GM18502 (cell line): ENCODE data around the gene IFNG.
A peak's percentile ranks its signal among the peaks of the same experiment; 100 is the strongest.

ENCODE experiments used
- ATAC-seq: cut with Tn5 transposase; IDR thresholded peaks from one replicate; pipeline ENCODE4 v1.9.1; 2021; ENCODE audit warnings: mild to moderate bottlenecking; ENCODE audit not compliant: unreplicated experiment, poor library complexity

The IFNG gene

GRCh38 chr12:68119250-68119649, 40.3 kb downstream of the IFNG start:
- ATAC-seq = peak; percentile 81

- ATAC-seq = no peak
These were observed 41.3 kb downstream of the IFNG start for GRCh38 chr12:68118096-68118755.

- ATAC-seq = no peak
These were observed 41.9 kb downstream of the IFNG start for GRCh38 chr12:68117661-68118060.

- no peak for ATAC-seq
These were observed 44.3 kb downstream of the IFNG start for GRCh38 chr12:68115281-68115680.

GRCh38 chr12:68114606-68115005, 44.9 kb downstream of the IFNG start:
- no peak for ATAC-seq

- ATAC-seq = no peak
These were observed 45.9 kb downstream of the IFNG start for GRCh38 chr12:68113644-68114043.

GRCh38 chr12:68111995-68112394, 47.5 kb downstream of the IFNG start:
- ATAC-seq = no peak

- ATAC-seq = no peak
These were observed 49.9 kb downstream of the IFNG start for GRCh38 chr12:68109444-68110217.

- ATAC-seq = no peak
These were observed 50.5 kb downstream of the IFNG start for GRCh38 chr12:68109001-68109400.

GRCh38 chr12:68106660-68107059, 52.9 kb downstream of the IFNG start:
- ATAC-seq = no peak

GRCh38 chr12:68106160-68106559, 53.4 kb downstream of the IFNG start:
- no peak for ATAC-seq
